NT2/D1 (cell line): ENCODE data around the gene LSS.
"Not testable (repeated sequence)": the region's sequence is repeated elsewhere in the genome, so short reads cannot be mapped to it uniquely, and the experiment has no call there.

ENCODE experiments used
- YY1 ChIP-seq: IDR thresholded peaks from 2 replicates; pipeline ENCODE4 v1.6.1; 2011; ENCODE audit not compliant: insufficient read length, insufficient read depth
- ZNF274 ChIP-seq: IDR thresholded peaks from 2 replicates; pipeline ENCODE4 v1.6.1; 2011; ENCODE audit warnings: mild to moderate bottlenecking, low read depth, low read length

- TF ChIP-seq YY1, ZNF274: not testable (repeated sequence)
Observed at GRCh38 chr21:46170436-46171193, 58.0 kb downstream of the LSS start.
